GM12875 (cell line): Measurements from ENCODE around the gene MYOC.
"Not testable (repeated sequence)": the region's sequence is repeated elsewhere in the genome, so short reads cannot be mapped to it uniquely, and the experiment has no call there.

Experiments used
- H3K4me3 ChIP-seq: one replicate; pipeline ENCODE4 v1.5.1; 2011; ENCODE audit warnings: low read depth, low read length, control low read depth
- CTCF ChIP-seq: IDR thresholded peaks from 2 replicates; pipeline ENCODE4 v1.5.1; 2011; ENCODE audit warnings: low read depth, mild to moderate bottlenecking, control low read depth, inconsistent platforms, low read length, moderate library complexity, borderline replicate concordance; ENCODE audit not compliant: insufficient read depth

MYOC gene

GRCh38 chr1:171652234-171652822, at the start of gene MYOC:
MYOC (minus strand) TSS chr1:171652688; CDS start chr1:171652611, 77 bp downstream.
- H3K4me3 ChIP-seq = no peak within 1 kb of the TSS
- TF ChIP-seq CTCF = no peak

GRCh38 chr1:171699531-171699930, 47.0 kb upstream of the MYOC start:
- TF ChIP-seq CTCF = no peak
- H3K4me3 ChIP-seq = no peak overlapping the region

- H3K4me3 ChIP-seq = not testable (repeated sequence)
Observed at GRCh38 chr1:171695772-171696171, 43.3 kb upstream of the MYOC start.

- not testable (repeated sequence) for H3K4me3 ChIP-seq
Observed at GRCh38 chr1:171693541-171693940, 41.1 kb upstream of the MYOC start.

- no peak for TF ChIP-seq CTCF
- H3K4me3 ChIP-seq = no peak overlapping the region
Observed at GRCh38 chr1:171683870-171684269, 31.4 kb upstream of the MYOC start.

- H3K4me3 ChIP-seq = no peak overlapping the region
- TF ChIP-seq CTCF = no peak
Observed at GRCh38 chr1:171680339-171680738, 27.9 kb upstream of the MYOC start.

- no peak for TF ChIP-seq CTCF
- H3K4me3 ChIP-seq = no peak overlapping the region
Observed at GRCh38 chr1:171676823-171677222, 24.3 kb upstream of the MYOC start.

- TF ChIP-seq CTCF = no peak
Observed at GRCh38 chr1:171674431-171675405, 22.2 kb upstream of the MYOC start.

More at GRCh38 chr1:171674431-171675405, 22.2 kb upstream of the MYOC start:
- H3K4me3 ChIP-seq = no peak overlapping the region
